ENCODE data around the gene WASF1. TPM values are rescaled to one million over a fixed set of nuclear protein-coding genes. Genes with fewer than 3 reads are reported as not detected.

Gene WASF1
- total RNA-seq, result 13.6 and 17.3 TPM in 2 replicates

DNA sequence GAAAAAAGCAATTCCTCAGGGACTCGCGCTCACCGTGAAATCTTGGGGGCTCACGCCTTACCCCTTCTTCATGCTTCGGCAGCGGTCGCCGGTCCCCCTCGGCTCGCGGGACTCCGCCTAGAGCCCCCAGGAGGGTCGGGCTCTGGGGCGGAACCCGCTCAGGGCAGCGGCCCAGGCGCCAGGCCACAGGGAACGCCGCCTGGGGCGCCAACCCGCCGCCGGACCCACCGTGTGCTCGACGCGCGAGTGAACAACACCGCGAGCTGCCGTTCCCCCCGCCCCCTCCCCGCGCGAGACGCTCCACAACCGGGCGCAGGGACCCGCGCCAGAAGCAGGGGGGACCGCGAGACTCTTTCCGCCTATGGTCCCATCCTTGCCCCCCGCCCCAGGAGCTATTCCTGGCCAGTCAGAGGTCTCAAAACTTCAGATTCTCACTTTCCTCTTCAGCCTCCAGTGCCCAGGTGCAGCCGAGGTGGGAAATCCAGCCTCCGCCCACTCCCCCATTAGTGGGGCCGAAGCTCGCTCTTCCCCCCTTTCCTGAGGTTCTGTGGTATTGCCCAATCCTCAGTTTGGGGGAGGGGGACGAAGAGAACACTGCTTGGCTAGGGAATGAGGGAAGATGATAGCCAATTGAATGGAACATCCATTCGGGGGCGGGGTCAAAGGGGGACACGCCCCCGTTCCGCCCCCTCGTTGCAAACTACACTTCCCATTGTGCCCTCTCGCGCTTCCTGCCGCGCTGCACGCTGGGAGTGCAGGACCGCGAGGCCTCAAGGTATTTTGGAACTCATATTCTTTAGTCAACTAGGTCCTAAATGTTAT lies at the start of gene WASF1:
Gene WASF1 (minus strand): TSS at position 265 of the 822 bp plus-strand sequence. CDS start 52,069 bp downstream, outside the sequence.

DNA sequence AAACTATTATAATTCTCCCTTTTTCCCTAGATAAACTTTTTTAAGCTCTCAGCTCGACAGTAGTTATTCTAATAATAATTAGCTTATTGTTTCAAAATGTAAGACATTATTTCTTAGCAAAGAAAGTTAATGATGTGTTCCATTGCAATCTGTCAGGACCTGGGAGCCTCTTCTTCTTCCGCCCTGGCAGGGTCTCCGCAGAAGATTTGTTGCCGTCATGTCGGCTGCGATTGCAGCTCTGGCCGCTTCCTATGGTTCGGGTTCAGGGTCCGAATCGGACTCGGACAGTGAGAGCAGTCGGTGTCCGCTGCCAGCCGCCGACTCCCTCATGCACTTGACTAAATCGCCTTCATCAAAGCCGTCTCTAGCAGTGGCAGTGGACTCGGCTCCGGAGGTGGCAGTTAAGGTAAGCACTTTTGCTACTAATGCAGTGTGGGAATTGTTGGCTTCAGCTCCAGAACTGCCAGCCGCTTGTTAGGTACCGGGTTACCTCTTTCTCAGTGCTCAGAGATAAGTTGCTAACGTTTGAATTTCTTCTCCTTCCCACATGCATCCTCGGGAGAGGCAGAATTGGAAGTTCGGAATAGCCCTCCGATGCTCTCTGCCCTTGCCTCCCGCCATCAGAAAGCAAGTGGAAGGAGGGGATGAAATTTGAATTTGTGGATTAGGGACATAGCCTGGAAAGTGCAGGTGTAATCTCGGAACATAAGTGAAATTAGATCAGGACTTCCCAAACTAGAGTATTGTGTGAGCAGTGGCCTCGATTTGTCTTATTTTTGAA lies 948 bp upstream of the WASF1 start, which contains the start of gene CDC40:
Gene CDC40 (plus strand): TSS at position 200 of the 781 bp plus-strand sequence. CDS start 18 bp downstream, at position 218.

Other genes starting within 250 kb of the WASF1 start
- not detected in 2 replicates for gene GPR6, start 201.4 kb downstream of the WASF1 start, total RNA-seq
- gene CDC40, start 757 bp upstream of the WASF1 start, total RNA-seq, result 20.9 and 25.7 TPM in 2 replicates
- gene METTL24, start 178.7 kb upstream of the WASF1 start, total RNA-seq, result not detected in 2 replicates
- gene DDO, start 235.9 kb upstream of the WASF1 start, total RNA-seq, result 0.33 TPM in 1 of 2 replicates, not detected in the other

All from vein endothelial cell (primary cell).